Stimulated activated CD4-positive, alpha-beta T cell treated with anti-CD3 and anti-CD28 coated beads, Interleukin-1b, Interleukin-23, amount 100 ng/mL, for 48 hours (primary cell): ENCODE data around the gene ECEL1.

Source experiments
- DNase-seq: peaks from one replicate; pipeline ENCODE4 v3.0.0-alpha.2; 2020

Gene ECEL1

GRCh38 chr2:232483311-232483922 lies 4.2 kb downstream of the ECEL1 start:
- DNase-seq, result no peak

DNA sequence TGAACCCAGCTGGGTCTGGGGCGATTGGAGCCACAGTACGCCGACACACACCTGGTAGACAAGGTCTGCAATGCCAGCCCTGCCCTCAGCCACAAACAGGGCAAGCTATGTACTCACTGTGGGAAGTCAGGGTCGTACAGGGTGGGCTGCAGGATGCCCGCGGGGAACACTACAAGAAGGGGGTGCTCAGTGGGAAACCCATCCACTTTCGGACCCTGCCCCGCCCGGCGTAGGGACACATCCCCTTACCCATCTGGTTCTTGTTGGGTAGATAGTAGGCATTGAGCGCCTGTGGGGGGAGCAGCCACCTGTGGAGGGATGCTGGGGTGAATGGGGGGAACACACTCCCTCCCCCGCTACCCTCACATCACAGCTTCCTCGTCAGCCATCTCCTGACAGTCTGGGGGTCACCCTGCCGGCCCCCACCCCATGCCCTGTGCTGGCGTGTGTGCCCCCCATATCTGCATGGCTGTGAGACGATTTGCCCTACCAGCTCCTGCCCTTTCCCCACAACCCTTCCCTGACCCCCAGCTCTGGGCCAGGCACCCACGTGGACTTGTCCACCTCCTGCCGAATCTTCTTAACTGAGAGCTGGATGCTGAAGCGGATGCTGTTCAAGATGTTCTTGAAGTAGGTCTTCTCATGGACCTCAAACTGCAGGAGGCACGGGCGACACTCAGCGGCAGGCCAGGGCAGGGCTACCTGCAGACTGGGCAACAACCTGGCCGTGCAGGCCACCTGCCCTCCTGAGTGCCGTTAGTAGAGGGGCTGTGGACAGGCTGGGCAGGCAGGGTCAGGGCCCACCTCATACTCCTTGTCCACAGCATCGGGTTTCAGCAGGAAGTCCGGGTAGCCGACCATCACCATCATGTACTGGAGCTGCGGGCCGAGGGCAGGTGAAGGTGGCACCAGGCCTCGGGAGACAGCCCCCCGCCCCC lies 5.1 kb downstream of the ECEL1 start:
- DNase-seq, result no peak

DNA sequence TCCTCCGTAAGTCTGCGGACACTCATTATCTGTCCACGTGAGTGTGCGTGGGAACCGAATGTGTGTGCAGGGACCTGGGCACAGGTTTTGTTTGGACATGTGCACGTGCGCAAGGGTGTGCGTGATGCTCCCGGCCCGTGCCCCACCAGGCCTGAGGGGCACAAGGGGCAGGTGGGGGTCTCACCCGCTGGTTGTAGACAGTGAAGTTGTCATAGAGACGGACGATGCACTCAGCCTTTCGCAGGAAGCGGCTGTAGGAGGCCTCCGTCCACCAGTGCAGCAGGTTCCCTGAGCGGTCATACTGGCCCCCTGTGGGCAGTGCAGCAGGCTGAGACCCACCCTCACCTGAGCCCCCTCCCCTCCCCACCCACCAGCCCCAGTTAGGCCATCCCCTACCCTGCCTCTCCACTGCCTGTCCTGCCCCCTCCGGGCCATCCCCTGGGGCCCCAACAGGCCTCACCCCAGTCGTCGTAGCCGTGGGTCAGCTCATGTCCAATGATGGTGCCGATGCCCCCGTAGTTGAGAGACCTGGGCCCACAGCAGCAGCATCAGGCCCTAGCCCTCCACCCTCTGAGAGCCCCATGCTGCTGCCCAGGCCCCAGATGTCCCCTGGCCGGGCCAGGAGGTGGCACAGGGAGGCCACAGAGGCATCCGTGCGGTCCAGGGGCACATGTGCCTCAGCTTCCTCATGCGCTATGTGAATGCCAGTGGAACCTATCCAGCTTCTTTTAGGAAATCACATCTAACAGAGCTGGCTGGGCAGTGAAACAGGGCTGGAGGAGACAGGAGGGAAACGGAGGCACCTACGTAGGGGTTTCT lies 6.1 kb downstream of the ECEL1 start:
- DNase-seq, result no peak

DNA sequence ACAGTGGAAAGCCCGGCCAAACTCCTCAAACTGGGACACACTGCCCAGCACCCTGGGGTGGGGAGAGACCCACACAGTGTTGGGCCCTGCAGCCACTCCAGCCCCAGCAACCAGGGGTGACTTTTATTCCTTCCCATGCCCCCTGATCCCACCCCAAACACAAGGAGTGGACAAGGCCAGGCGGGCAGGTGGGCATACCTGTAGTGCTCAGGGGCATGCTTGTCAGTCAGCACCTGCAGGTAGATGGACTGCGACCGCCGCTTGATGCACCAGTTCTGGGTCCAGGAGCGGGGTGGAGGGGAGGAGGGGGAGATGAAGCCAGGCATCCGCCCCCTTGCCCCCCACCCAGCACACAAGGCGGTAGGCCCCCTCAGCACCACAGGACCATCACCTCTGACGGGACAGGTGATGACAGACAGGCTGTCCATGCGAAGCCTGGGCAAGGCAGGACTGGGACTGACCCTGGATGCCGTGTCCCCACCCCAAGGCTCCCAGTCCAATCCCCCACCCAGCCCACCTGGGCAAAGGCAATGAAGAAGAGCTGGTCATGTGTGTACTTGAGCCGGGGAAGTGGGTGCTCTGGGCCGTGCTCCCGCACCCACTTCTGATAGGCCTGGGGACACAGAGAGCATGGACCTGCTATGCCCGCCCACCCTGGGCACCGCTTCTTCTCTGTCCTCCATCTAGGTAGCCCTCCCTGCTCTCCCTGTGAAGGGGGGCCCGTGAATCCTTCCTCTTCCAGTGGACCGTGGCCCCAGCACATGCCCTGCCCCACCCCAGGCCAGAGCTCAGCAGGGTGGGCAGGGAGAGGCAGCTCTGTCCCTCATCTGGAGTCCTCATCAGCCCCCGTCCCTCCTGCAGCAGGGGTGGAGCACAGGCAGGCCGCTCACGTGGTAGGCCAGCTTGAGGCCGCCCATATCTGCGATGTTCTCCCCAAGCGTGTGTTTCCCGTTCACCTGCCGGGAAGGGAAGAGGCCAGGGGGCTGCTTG lies 7.1 kb downstream of the ECEL1 start:
- no peak for DNase-seq

DNA sequence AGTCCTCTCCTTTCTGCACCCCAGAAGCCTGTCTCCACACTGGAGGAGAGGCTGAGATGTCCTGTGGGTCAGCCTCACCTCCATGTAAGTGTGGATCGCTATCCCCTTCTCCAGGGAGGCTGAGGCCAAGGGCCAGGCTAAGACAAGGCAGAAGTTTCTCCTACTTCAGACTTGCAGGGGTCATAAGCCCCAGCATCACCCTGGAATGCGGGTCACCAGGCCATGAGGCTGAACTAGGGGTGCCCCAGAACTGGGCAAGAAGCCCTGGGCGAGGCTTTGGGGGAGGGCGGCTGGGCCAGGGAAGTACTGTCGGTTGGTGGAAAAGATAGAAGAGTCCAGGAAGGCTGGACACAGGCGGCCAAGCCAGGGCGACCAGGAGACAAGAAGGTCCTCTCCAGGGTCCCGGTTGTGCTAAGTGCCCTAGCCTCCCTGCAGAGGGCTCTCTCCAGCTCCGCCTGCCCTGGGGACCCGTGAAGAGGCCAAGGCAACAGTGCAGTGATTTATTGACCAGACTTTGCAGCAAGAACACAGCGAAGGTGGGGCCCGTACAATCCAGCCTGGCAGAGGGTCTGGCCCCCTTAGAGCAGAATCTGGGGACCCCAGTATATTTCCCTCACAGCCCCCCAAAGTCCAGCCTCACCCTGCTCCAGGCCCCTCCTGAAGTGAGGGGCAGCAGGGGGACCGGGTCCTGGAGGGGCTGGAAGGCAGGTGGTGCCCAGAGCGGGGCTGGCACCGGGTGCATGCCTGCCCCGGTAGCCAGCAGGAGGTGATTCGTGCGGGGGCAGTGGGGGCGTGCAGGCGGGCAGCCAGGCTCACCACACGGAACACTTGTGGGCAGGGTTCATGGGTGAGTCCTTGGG lies 8.1 kb downstream of the ECEL1 start:
- DNase-seq, result no peak

DNA sequence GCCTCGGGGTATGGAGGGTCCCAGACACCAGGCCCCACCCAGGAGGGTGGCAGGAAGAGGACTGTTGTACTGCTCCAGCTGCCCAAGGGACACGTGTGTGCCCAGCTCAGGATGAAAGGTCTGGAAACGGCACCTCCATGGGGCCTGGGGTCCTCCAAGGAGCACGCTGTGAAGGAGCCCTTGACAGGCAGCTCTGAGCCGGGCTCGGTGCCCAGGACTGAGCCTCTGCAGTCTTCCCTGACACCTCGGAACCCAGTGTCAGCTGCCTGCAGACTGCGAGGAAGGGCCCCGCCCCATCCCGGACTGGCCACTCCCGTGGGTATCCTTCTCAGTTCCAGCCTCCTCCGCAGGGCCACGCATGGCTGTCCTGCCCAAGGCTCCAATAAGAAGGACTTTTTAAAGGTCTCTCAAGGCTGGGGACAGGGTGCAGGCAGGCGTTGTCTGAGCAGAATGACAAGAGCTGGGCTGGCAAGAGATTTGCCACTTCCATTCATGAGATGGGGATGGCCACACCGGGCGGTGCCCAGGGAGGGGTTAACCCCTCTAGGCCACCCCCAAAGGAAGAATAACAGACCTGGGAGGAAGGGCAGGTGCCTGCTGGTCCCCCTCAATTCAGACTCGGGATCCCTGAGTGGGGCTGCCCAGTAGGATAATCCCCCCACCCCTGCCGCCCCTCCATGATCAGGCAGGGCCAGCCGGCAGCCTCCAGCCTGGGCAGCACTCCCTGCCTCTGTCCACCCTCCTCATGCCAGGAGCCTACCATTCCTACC lies 8.9 kb downstream of the ECEL1 start:
- no peak for DNase-seq

- no peak for DNase-seq
These were observed 9.7 kb downstream of the ECEL1 start for GRCh38 chr2:232477751-232478510.

- no peak for DNase-seq
These were observed 10.8 kb downstream of the ECEL1 start for GRCh38 chr2:232476791-232477190.

DNA sequence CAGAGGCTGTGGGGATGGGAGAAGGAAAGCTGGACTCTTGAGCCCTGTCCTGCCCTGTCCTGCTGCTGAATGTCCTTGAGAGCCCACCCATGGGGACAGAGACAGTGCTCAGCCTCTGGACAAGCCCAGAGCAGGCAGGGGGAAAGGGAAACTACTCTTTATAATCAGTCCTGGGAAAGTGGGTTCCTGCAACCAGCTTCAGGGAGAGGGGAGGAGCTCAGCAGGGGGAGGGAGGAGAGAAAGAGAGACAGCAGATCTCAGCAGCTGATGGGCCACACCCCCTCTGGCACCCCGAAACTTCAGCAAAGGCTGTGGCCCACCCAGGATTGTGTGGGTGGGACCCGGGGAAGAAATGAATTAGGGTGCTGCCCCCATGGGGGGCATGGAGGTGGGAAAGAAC lies 11.6 kb downstream of the ECEL1 start:
- no peak for DNase-seq

DNA sequence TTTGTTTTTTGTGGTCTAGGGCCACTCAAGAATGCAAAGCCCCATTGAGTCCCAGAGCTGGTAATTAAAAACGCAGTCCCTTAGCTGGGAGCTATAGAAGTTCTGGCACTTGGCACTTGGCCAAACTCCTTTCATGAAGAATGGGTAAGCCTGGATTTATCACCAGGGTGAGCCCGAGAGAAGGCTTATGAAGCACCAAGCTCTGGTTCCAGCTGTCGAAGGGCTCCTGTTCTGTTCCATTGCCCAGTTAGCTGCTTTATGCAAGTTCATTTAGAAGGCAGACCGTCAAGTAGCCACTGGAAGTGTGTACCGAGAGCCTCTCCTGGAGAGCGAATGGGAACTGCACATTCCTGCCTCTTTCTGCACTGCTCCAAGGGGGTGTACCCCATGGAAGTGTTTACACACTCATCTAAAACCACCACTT lies 14.2 kb downstream of the ECEL1 start:
- no peak for DNase-seq

DNA sequence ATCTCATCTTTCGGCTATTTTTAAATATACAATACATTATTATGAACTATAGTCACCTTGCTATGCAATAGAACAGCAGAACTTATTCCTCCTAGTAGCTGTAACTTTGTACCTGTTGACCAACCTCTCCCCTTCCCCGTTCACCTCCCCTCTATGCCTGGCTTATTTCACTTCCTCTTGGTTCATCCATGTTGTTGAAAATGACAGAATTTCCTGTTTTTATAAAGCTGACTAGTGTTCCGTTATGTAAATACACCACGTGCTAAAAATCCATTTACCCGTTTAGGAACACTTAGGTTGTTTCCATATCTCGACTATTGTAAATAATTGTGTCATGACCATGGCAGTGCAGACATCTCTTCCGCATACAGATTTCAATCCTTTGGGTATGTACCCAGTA lies 21.4 kb downstream of the ECEL1 start:
- DNase-seq, result no peak

DNA sequence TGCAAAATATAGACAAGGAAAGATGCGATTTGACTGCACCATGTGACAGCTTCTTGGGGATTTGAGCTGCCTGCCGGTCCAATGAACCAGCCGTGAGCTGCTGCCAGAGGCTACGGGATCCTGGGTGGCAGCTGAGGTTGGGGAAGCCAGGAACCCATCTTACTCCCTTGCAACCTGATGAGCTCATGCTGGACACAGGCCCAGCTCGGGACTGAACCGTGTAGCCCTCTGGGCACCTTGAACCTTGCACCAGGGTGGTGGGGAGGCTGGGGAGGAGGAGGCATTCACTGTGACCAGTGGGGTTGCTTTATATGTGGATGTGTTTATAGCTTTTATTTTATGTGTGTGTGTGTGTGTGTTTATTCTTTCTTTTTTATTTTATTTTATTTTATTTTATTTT lies 22.6 kb downstream of the ECEL1 start:
- no peak for DNase-seq

GRCh38 chr2:232464544-232464885 lies 23.1 kb downstream of the ECEL1 start:
- DNase-seq, result no peak

- no peak for DNase-seq
These were observed 23.7 kb downstream of the ECEL1 start for GRCh38 chr2:232463701-232464543.

DNA sequence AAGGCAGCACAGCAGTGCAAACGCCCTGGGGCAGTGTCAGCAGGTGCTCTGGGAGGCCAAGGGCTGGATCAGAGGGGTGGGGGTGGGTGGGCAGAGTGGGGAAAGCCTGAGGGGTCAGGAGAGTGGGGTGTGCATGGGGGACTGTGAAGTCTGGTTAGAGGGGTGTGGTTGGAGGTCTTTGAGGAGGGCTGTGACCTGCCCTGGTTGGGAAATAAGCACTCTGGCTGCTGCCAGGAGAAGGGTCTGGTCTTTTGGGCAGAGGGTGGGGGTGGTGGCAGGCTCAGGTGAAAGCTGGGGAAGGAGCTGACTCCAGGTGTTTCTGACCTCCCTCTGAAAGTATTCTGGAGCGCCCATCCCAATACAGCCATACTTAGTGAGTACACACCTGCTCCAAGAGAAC lies 27.5 kb downstream of the ECEL1 start:
- no peak for DNase-seq

DNA sequence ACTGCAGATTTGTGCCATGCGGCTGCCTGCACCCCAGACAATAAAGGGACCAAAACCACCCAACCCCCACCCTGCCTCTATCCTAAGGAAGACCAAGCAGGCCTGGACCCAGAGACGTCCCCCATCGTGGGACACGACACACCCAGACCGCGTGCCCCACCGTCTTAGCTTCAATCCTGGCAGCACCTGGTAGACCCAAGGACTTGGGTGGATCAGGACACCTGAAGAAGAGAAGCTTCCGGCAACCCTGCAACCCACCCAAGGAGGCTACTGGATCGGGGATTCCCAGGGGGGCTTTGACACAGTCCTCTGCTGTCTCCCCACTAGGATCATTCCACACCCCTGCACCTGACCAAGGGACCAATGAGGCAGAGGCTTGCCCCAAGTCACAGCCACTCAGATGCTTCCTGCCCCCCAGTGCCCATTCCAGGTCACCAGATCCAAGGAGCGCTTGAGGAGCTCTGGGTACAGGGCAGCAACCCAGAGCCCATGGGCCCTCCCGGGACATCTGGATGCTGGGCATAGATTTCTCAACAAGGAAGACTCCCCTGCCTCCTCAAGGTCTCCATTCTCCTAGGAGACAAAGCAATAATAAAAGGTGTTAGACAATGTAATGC lies 28.1 kb downstream of the ECEL1 start:
- DNase-seq, result no peak

GRCh38 chr2:232458661-232459418 lies 28.8 kb downstream of the ECEL1 start:
- no peak for DNase-seq
